Chondrocyte (in vitro differentiated cells): ENCODE results near the gene TCEAL4. TPM values are rescaled to one million over a fixed set of nuclear protein-coding genes. Genes with fewer than 3 reads are reported as not detected.

Experiments used
- DNase-seq: peaks from one replicate; pipeline ENCODE4 v3.0.0; 2021; ENCODE audit warnings: mixed read lengths, low spot score
- H3K27ac Mint-ChIP-seq: one replicate; pipeline ENCODE4 v1.8.0; 2021; ENCODE audit warnings: mild to moderate bottlenecking, moderate library complexity, mixed read lengths; ENCODE audit not compliant: unreplicated experiment
- H3K27me3 Mint-ChIP-seq: 2 replicates; pipeline ENCODE4 v1.8.0; 2021; ENCODE audit warnings: low read depth, mixed read lengths
- H3K36me3 Mint-ChIP-seq: 2 replicates; pipeline ENCODE4 v1.8.0; 2021; ENCODE audit warnings: low read depth, mixed read lengths
- H3K4me1 Mint-ChIP-seq: 2 replicates; pipeline ENCODE4 v1.8.0; 2021; ENCODE audit warnings: low read depth, mild to moderate bottlenecking, mixed read lengths
- H3K4me3 Mint-ChIP-seq: one replicate; pipeline ENCODE4 v1.8.0; 2021; ENCODE audit warnings: mild to moderate bottlenecking, moderate library complexity, mixed read lengths; ENCODE audit not compliant: unreplicated experiment
- H3K9me3 Mint-ChIP-seq: 2 replicates; pipeline ENCODE4 v1.8.0; 2021; ENCODE audit warnings: low read depth, mixed read lengths
- CTCF ChIP-seq: fragments of 200-600 bp; sonication (generic); IDR thresholded peaks from 2 replicates; pipeline ENCODE4 v1.5.0; 2021; ENCODE audit warnings: antibody characterized with exemption, mild to moderate bottlenecking, moderate library complexity
- total RNA-seq: library from RNA; stranded (reverse); gene quantifications from 3 replicates; pipeline ENCODE4 v1.2.1, GENCODE V29; 2021

The TCEAL4 gene
- total RNA-seq, 1 donor from 2014 or later, result 91.5 TPM

GRCh38 chrX:103538728-103539127 lies 46.6 kb upstream of the TCEAL4 start:
- no peak for TF ChIP-seq CTCF
- no peak for DNase-seq
- H3K36me3 Mint-ChIP-seq, result no peaks in the 10 kb centered on the region
- H3K4me3 Mint-ChIP-seq, result no peak overlapping the region
- H3K27ac Mint-ChIP-seq, result no peak overlapping the region
- no peaks in the 10 kb centered on the region for H3K27me3 Mint-ChIP-seq
- H3K9me3 Mint-ChIP-seq, result no peaks in the 10 kb centered on the region
- peaks cover 34% of the 10 kb centered on the region for H3K4me1 Mint-ChIP-seq

- Mint-ChIP-seq H3K27me3 (no peaks in the 10 kb centered on the region), H3K9me3 (no peaks in the 10 kb centered on the region), H3K4me1 (peaks cover 29% of the 10 kb centered on the region), H3K4me3 (no peak overlapping the region), H3K36me3 (no peaks in the 10 kb centered on the region), H3K27ac (no peak overlapping the region)
- no peak for DNase-seq
- no peak for TF ChIP-seq CTCF
Observed at GRCh38 chrX:103539695-103540094, 45.6 kb upstream of the TCEAL4 start.

- Mint-ChIP-seq H3K4me3 (no peak overlapping the region), H3K27me3 (no peaks in the 10 kb centered on the region), H3K27ac (no peak overlapping the region), H3K36me3 (no peaks in the 10 kb centered on the region), H3K9me3 (no peaks in the 10 kb centered on the region), H3K4me1 (peaks cover 29% of the 10 kb centered on the region)
- DNase-seq, result no peak
- TF ChIP-seq CTCF, result no peak
Observed at GRCh38 chrX:103540145-103540544, 45.2 kb upstream of the TCEAL4 start.

GRCh38 chrX:103549916-103550315 lies 35.4 kb upstream of the TCEAL4 start:
- H3K27me3 Mint-ChIP-seq, result no peaks in the 10 kb centered on the region
- H3K27ac Mint-ChIP-seq, result no peak overlapping the region
- peaks cover 4% of the 10 kb centered on the region for H3K4me1 Mint-ChIP-seq
- no peak overlapping the region for H3K4me3 Mint-ChIP-seq
- TF ChIP-seq CTCF, result no peak
- DNase-seq, result no peak
- peaks cover 15% of the 10 kb centered on the region for H3K9me3 Mint-ChIP-seq
- peaks cover 1% of the 10 kb centered on the region for H3K36me3 Mint-ChIP-seq

- no peaks in the 10 kb centered on the region for H3K27me3 Mint-ChIP-seq
- no peak for TF ChIP-seq CTCF
- H3K4me3 Mint-ChIP-seq, result no peak overlapping the region
- peaks cover 15% of the 10 kb centered on the region for H3K9me3 Mint-ChIP-seq
- H3K4me1 Mint-ChIP-seq, result peaks cover 4% of the 10 kb centered on the region
- peaks cover 1% of the 10 kb centered on the region for H3K36me3 Mint-ChIP-seq
- no peak overlapping the region for H3K27ac Mint-ChIP-seq
- no peak for DNase-seq
Observed at GRCh38 chrX:103550415-103551051, 34.8 kb upstream of the TCEAL4 start.
